Right atrium auricular region (tissue), 2 donors: Measurements from ENCODE around the gene DHRS4. TPM values are rescaled to one million over a fixed set of nuclear protein-coding genes. Genes with fewer than 3 reads are reported as not detected.
A peak's percentile ranks its signal among the peaks of the same experiment; 100 is the strongest.
"Not testable (repeated sequence)": the region's sequence is repeated elsewhere in the genome, so short reads cannot be mapped to it uniquely, and the experiment has no call there.

Experiments used
- DNase-seq: peaks from one replicate; pipeline ENCODE4 v3.0.0-alpha.2; 2019; ENCODE audit warnings: low spot score
- H3K27ac ChIP-seq, 2 donors: fragments of 200-600 bp; sonication (generic); 1 replicate in 1 of 2; 2 replicates in 1 of 2; pipeline ENCODE4 v1.5.1; 2016 to 2019
- H3K27me3 ChIP-seq, 2 donors: fragments of 200-600 bp; sonication (generic); one replicate each; pipeline versions ENCODE4 v1.5.1 to v1.6.0; 2017 to 2019
- H3K36me3 ChIP-seq: fragments of 200-600 bp; sonication (generic); one replicate; pipeline ENCODE4 v1.5.1; 2016
- H3K4me1 ChIP-seq, 2 donors: fragments of 200-600 bp; sonication (generic); one replicate each; pipeline versions ENCODE4 v1.5.1 to v1.6.0; 2017 to 2019
- H3K4me3 ChIP-seq, 2 donors: fragments of 200-600 bp; sonication (generic); 1 replicate in 1 of 2; 2 replicates in 1 of 2; pipeline ENCODE4 v1.5.1; 2017 to 2019; ENCODE audit warnings: mild to moderate bottlenecking in 1 of 2, moderate library complexity in 1 of 2
- H3K9me3 ChIP-seq, 2 donors: fragments of 200-600 bp; sonication (generic); one replicate each; pipeline ENCODE4 v1.5.1; 2019
- CTCF ChIP-seq, 2 donors: fragments of 200-600 bp; sonication (generic); IDR thresholded peaks; one replicate each; pipeline ENCODE4 v1.5.1; 2019; ENCODE audit warnings: antibody characterized with exemption in 2 of 2
- total RNA-seq, 2 donors: library from RNA; depleted of rRNA; stranded (reverse); fragments of >200 nt; gene quantifications; one replicate each; pipeline ENCODE4 v1.1.0, GENCODE V29; 2016

DHRS4 gene
- total RNA-seq, 2 donors from 2014 or later: 29.6 to 38.8 TPM

GRCh38 chr14:23984891-23985602 is 31.5 kb downstream of the DHRS4 start:
- Histone ChIP-seq H3K27ac (peak overlapping the region in 1 of 2 donors; percentile 35), H3K36me3 (no peaks in the 10 kb centered on the region), H3K4me1 (peaks cover 0 to 15% of the 10 kb centered on the region in 2 donors), H3K27me3 (no peaks in the 10 kb centered on the region), H3K4me3 (no peak overlapping the region), H3K9me3 (no peaks in the 10 kb centered on the region)
- no peak for TF ChIP-seq CTCF (IDR thresholded peaks at IDR 0.05)
- DNase-seq: no peak

- not testable (repeated sequence) for H3K27me3 ChIP-seq, DNase-seq, H3K9me3 ChIP-seq, H3K36me3 ChIP-seq
- peak overlapping the region; percentile 28 to 45 for H3K4me3 ChIP-seq
- peak overlapping the region; percentile 57 to 69 for H3K27ac ChIP-seq
- H3K4me1 ChIP-seq: peaks cover 0 to 15% of the 10 kb centered on the region in 2 donors
Observed at GRCh38 chr14:23988223-23988606, 34.6 kb downstream of the DHRS4 start.

GRCh38 chr14:23988607-23989363 is 35.2 kb downstream of the DHRS4 start, which contains the start of gene DHRS4L2:
Gene DHRS4L2 (plus strand): TSS chr14:23988929. CDS start chr14:23988948, 19 bp downstream.
- peaks cover 0 to 15% of the 10 kb centered on the region in 2 donors for H3K4me1 ChIP-seq
- not testable (repeated sequence) for H3K36me3 ChIP-seq, H3K9me3 ChIP-seq, H3K27me3 ChIP-seq
- H3K27ac ChIP-seq: peak within 1 kb of the TSS; percentile 57 to 69
- DNase-seq: peak; percentile 87
- peak within 1 kb of the TSS; percentile 28 to 45 for H3K4me3 ChIP-seq

- H3K27ac ChIP-seq, H3K9me3 ChIP-seq, H3K36me3 ChIP-seq, DNase-seq, H3K4me3 ChIP-seq, H3K27me3 ChIP-seq: not testable (repeated sequence)
- peaks cover 0 to 15% of the 10 kb centered on the region in 2 donors for H3K4me1 ChIP-seq
Observed at GRCh38 chr14:23989734-23990445, 36.3 kb downstream of the DHRS4 start.

- not testable (repeated sequence) for DNase-seq, H3K36me3 ChIP-seq, H3K4me3 ChIP-seq, H3K27ac ChIP-seq, H3K9me3 ChIP-seq, H3K27me3 ChIP-seq
- H3K4me1 ChIP-seq: peaks cover 0 to 15% of the 10 kb centered on the region in 2 donors
Observed at GRCh38 chr14:23990961-23991360, 37.4 kb downstream of the DHRS4 start.

GRCh38 chr14:23993042-23993441 is 39.5 kb downstream of the DHRS4 start:
- DNase-seq, H3K27me3 ChIP-seq, H3K36me3 ChIP-seq, H3K27ac ChIP-seq, H3K4me3 ChIP-seq, H3K9me3 ChIP-seq: not testable (repeated sequence)
- H3K4me1 ChIP-seq: peaks cover 0 to 15% of the 10 kb centered on the region in 2 donors

- H3K27ac ChIP-seq: not testable (repeated sequence)
Observed at GRCh38 chr14:23996009-23996408, 42.4 kb downstream of the DHRS4 start.

GRCh38 chr14:23996825-23997224 is 43.3 kb downstream of the DHRS4 start:
- H3K4me3 ChIP-seq, DNase-seq, H3K36me3 ChIP-seq, H3K4me1 ChIP-seq, H3K27me3 ChIP-seq, H3K27ac ChIP-seq, H3K9me3 ChIP-seq: not testable (repeated sequence)

More at GRCh38 chr14:23996009-23996408, 42.4 kb downstream of the DHRS4 start:
- H3K4me1 ChIP-seq, H3K27me3 ChIP-seq, DNase-seq, H3K4me3 ChIP-seq, H3K36me3 ChIP-seq, H3K9me3 ChIP-seq: not testable (repeated sequence)

GRCh38 chr14:23999640-24000039 is 46.1 kb downstream of the DHRS4 start:
- H3K27me3 ChIP-seq, DNase-seq, H3K4me3 ChIP-seq, H3K9me3 ChIP-seq, H3K36me3 ChIP-seq, H3K27ac ChIP-seq, H3K4me1 ChIP-seq: not testable (repeated sequence)

GRCh38 chr14:24001078-24001477 is 47.5 kb downstream of the DHRS4 start:
- H3K9me3 ChIP-seq, H3K27me3 ChIP-seq, H3K4me3 ChIP-seq, H3K27ac ChIP-seq, H3K36me3 ChIP-seq, DNase-seq, H3K4me1 ChIP-seq: not testable (repeated sequence)

- not testable (repeated sequence) for H3K27ac ChIP-seq, H3K9me3 ChIP-seq, H3K4me3 ChIP-seq
Observed at GRCh38 chr14:24001679-24002078, 48.1 kb downstream of the DHRS4 start.

GRCh38 chr14:24006471-24006816 is 52.9 kb downstream of the DHRS4 start:
- H3K4me1 ChIP-seq, H3K9me3 ChIP-seq, H3K27me3 ChIP-seq, H3K36me3 ChIP-seq, DNase-seq: not testable (repeated sequence)
- Histone ChIP-seq H3K27ac (peak overlapping the region in 1 of 2 donors; percentile 42), H3K4me3 (peak overlapping the region in 1 of 2 donors; percentile 51)

More at GRCh38 chr14:24001679-24002078, 48.1 kb downstream of the DHRS4 start:
- H3K4me1 ChIP-seq, DNase-seq, H3K36me3 ChIP-seq, H3K27me3 ChIP-seq: not testable (repeated sequence)
